Activated T-helper 1 cell treated with anti-CD3 and anti-CD28 coated beads, Interleukin-12 subunit alpha, Interleukin-12 subunit beta, Interleukin-2, Interleukin-4 antibody, amounts not matched to agents 30 ng/mL and 10 ng/mL and 1 ng/mL, durations not matched to agents 14 hours and 24 hours and 36 hours (primary cell): ENCODE results near the gene METTL26. TPM values are rescaled to one million over a fixed set of nuclear protein-coding genes. Genes with fewer than 3 reads are reported as not detected.
A peak's percentile ranks its signal among the peaks of the same experiment; 100 is the strongest.

ENCODE experiments used
- DNase-seq: peaks from one replicate; pipeline ENCODE4 v3.0.0; 2021; ENCODE audit warnings: low spot score
- H3K27ac Mint-ChIP-seq: one replicate; pipeline ENCODE4 v1.8.0; 2021; ENCODE audit warnings: mild to moderate bottlenecking, mixed read lengths
- H3K27me3 Mint-ChIP-seq: one replicate; pipeline ENCODE4 v1.8.0; 2022; ENCODE audit warnings: mild to moderate bottlenecking, moderate library complexity, mixed read lengths; ENCODE audit not compliant: insufficient read depth
- H3K36me3 Mint-ChIP-seq: one replicate; pipeline ENCODE4 v1.8.0; 2021; ENCODE audit warnings: low read depth, mixed read lengths
- H3K4me1 Mint-ChIP-seq: one replicate; pipeline ENCODE4 v1.8.0; 2021; ENCODE audit warnings: low read depth, mixed read lengths
- H3K4me3 Mint-ChIP-seq: one replicate; pipeline ENCODE4 v1.8.0; 2021; ENCODE audit warnings: mild to moderate bottlenecking, moderate library complexity, mixed read lengths
- H3K9me3 Mint-ChIP-seq: one replicate; pipeline ENCODE4 v1.8.0; 2021; ENCODE audit warnings: mixed read lengths
- intact Hi-C: fragments of 100-400 bp; cut with micrococcal nuclease; formaldehyde crosslinking; loops from one replicate; pipeline ENCODE4 v1.15.1; 2024
- total RNA-seq: library from RNA; stranded (reverse); gene quantifications from 2 replicates; pipeline ENCODE4 v1.2.3, GENCODE V29; 2022

METTL26 gene
- total RNA-seq, 1 donor from 2014 or later, result 147 TPM

DNA sequence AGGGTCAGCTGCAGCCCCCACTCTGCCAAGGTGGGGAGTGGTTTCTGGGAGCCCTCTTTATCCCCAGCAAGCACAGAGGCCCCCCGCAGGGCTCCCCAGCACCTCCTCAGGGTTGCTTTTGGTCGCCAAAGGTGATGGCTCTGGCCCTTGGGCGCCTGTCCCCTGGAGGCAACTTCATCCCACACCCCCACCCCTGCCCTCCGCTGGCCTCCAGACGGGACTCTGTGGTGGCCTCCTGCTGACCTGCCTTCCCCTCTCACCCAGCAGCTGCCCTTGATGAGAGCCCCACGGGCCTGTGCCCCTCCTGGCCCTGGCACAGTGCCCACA lies 24.0 kb upstream of the METTL26 start:
- Mint-ChIP-seq H3K27ac (no peak overlapping the region), H3K4me3 (no peak overlapping the region), H3K4me1 (no peaks in the 10 kb centered on the region), H3K9me3 (no peaks in the 10 kb centered on the region), H3K36me3 (no peaks in the 10 kb centered on the region), H3K27me3 (no peaks in the 10 kb centered on the region)
- intact Hi-C loops, result loop anchor here (1.0 to 2.0 kb wide), 5 partner anchors 11 to 71 kb away; partner anchors contain the start of genes MCRIP2 and WDR90
- no peak for DNase-seq

DNA sequence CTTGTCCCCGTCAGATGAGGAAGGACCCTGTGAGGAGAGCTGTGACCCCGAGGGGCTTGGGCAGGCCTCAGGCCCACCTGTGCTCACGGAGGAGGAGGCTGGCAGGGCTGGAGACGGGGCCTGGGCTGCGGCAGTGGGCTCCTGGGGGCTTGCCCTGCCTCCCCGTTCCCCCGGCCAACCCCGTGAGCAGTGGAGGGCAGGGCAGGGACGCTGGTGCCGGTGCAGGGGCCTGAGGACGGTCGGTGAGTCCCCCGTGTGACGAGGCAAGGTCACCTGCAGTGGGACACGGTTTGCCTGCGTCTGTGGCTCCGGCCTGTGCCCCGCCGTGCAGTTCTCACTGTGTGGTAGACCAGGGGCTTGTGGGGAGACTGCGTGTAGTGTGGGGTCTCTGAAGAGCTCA lies 23.5 kb upstream of the METTL26 start:
- Mint-ChIP-seq H3K27me3 (no peaks in the 10 kb centered on the region), H3K36me3 (no peaks in the 10 kb centered on the region), H3K27ac (no peak overlapping the region), H3K4me1 (no peaks in the 10 kb centered on the region), H3K9me3 (no peaks in the 10 kb centered on the region), H3K4me3 (no peak overlapping the region)
- intact Hi-C loops, result loop anchor here (1.0 to 2.0 kb wide), 5 partner anchors 10 to 71 kb away; partner anchors contain the start of genes MCRIP2 and WDR90
- DNase-seq, result no peak

DNA sequence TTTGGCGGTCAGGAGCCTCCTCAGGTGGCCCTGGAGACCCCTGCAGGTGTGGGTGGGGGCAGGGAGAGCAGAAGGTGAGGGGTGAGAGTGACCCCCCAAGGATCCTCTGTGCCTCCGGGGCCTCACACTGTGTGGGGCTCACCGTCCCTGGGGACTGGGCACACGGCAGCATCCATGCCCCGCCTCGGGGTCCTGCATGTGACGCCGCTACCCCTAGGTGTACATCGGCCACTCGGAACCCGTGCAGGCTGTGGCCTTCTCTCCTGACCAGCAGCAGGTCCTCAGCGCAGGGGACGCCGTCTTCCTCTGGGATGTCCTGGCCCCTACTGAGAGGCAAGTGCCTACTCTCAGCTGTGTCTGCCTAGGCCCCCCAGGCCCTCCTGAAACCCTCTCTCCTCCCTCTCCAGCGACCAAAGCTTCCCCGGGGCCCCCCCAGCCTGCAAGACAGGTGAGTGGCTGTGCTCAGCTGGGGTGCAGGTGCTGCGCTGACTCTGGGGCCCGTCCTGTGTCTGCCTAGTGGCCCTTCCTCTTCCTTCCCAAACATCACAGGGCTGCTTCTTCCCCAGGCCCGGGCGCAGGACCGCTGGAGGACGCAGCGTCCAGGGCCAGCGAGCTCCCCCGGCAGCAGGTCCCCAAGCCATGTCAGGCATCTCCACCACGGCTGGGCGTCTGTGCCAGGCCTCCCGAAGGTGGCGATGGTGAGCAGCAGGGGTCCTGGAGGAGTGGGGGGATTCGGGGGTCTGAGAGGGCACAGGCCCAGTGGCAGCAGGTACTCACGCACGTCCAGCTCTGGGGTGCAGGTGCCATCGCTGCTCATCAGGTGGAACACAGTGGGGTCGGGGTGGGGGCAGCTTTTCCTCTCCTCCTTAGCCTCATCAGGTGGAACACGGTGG lies 22.8 kb upstream of the METTL26 start:
- Mint-ChIP-seq H3K27ac (no peak overlapping the region), H3K9me3 (no peaks in the 10 kb centered on the region), H3K4me1 (no peaks in the 10 kb centered on the region), H3K36me3 (no peaks in the 10 kb centered on the region), H3K4me3 (no peak overlapping the region), H3K27me3 (no peaks in the 10 kb centered on the region)
- intact Hi-C loops, result no loop called here
- DNase-seq, result no peak

DNA sequence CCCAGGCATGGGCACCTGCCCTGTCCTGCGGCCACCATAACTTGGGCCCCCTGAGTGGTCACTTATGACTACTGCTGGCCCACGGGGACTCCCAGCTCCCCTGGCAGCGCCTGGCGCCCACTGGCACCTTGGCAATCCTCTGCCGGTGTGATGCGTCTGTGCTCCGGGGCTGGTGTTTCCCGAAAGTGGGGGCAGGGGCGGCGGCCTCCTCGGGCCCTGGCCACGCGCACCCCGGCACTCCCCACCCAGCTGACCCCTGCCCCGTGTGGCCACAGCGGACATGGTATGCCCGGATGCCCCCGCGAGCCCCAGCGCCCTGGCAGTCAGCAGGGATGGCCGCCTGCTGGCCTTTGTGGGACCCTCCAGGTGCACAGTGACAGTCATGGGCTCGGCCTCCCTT lies 21.4 kb upstream of the METTL26 start:
- H3K27me3 Mint-ChIP-seq, result no peaks in the 10 kb centered on the region
- no peaks in the 10 kb centered on the region for H3K9me3 Mint-ChIP-seq
- no peak overlapping the region for H3K4me3 Mint-ChIP-seq
- DNase-seq, result no peak
- H3K27ac Mint-ChIP-seq, result no peak overlapping the region
- no peaks in the 10 kb centered on the region for H3K36me3 Mint-ChIP-seq
- intact Hi-C loops, result no loop called here
- H3K4me1 Mint-ChIP-seq, result no peaks in the 10 kb centered on the region

DNA sequence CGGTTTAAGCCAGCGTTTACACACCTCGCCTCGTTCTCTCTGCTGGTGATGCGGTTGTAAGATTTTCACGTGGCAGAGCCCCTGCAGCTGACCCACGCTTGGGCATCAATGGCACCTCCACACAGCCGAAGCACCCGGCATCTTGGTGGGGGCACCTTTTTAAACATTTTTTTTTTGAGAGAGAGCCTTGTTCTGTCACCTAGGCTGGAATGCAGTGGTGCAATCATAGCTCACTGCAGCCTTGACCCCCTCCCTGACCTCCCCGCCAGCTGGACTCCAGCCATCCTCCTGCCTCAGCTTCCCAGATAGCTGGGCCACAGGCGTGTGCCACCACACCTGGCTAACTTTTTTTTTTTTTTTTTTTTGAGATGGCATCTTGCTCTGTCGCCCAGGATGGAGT lies 17.9 kb upstream of the METTL26 start:
- intact Hi-C loops, result no loop called here
- Mint-ChIP-seq H3K36me3 (no peaks in the 10 kb centered on the region), H3K9me3 (no peaks in the 10 kb centered on the region), H3K4me1 (no peaks in the 10 kb centered on the region), H3K4me3 (no peak overlapping the region), H3K27me3 (no peaks in the 10 kb centered on the region), H3K27ac (no peak overlapping the region)
- DNase-seq, result no peak

DNA sequence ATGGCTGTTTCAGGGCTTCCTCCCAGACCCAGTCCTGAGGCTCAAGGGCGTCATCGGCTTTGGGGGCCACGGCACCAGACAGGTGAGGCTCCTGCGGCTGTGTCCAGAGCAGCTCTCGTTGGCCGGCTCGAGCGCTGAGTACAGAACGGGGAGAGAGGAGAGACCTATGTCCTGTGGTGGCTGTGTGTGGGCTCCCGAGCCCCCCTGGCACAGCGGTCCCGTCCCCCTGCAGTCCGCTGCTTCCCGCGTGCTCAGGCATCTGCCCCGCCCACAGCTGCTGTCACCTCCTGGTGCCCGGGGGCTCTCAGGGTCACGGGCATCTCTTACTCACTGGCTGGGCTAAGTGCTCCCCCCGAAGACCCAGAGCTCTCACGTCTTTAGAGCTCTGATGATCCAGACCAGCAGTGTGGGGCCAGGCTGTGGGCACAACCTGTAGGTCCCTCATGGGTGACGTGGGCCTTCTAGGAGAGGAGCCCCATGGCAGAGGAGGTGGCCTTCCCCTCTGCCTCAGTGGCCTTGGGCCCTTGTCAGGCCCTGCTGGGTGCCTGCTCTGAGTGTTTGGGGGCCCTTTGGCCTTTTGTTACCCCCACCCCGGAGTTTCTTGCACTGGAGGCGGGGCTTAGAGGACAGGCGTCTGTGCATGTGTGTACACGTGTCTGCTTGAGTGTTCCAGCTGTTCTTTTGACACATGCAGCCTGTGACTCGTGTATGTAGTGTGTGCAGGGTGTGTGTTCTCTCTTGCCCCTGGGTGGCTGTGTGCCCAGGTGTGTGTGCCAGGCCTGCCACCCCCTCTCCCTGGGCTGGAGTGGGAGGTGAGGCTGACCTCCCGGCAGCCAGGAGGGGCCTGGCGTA lies 16.6 kb upstream of the METTL26 start:
- H3K36me3 Mint-ChIP-seq, result no peaks in the 10 kb centered on the region

DNA sequence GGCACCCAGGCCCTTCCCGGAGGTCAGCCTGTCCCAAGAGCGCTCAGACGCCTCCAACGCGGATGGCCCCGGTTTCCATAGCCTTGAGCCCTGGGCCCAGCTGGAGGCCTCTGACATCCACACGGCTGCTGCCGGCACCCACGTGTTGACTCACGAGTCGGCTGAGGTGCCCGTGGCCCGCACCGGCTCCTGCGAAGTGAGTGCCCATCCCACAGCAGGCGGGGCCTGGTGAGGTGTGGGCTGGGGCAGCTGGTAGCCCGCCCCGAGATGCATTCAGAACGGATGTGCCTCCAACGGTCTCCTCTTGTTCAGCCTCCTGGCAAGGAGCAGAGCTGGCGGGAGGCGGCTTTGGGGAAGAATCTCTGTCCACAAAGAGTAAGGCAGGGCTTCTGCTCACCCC lies 15.7 kb upstream of the METTL26 start:
- no peaks in the 10 kb centered on the region for H3K36me3 Mint-ChIP-seq
- no peak overlapping the region for H3K27ac Mint-ChIP-seq
- no peaks in the 10 kb centered on the region for H3K27me3 Mint-ChIP-seq
- DNase-seq, result no peak
- H3K9me3 Mint-ChIP-seq, result no peaks in the 10 kb centered on the region
- intact Hi-C loops, result no loop called here
- H3K4me1 Mint-ChIP-seq, result no peaks in the 10 kb centered on the region
- H3K4me3 Mint-ChIP-seq, result peak overlapping the region; percentile 33

More for the DNA sequence above, 16.6 kb upstream of the METTL26 start:
- Mint-ChIP-seq H3K27ac (no peak overlapping the region), H3K4me1 (no peaks in the 10 kb centered on the region), H3K9me3 (no peaks in the 10 kb centered on the region), H3K27me3 (no peaks in the 10 kb centered on the region), H3K4me3 (no peak overlapping the region)
- DNase-seq, result no peak
- intact Hi-C loops, result no loop called here

DNA sequence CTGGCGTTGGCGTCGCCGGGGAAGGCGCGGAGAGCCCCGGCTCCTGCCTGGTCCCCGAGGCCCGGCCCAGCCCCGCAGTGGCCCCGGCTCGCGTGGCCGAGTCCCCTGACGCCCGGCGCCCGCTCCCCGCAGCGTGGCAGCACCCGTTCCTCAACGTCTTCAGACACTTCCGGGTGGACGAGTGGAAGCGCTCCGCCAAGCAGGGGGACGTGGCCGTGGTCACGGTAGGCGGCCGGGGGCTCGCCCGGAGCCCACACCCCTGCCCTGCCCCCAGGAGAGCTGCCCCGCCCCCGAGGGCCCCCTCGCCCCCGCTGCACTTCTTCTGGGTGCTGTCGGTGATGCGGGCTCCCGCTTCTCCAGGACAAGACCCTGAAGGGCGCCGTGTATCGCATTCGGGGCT lies 13.5 kb upstream of the METTL26 start:
- Mint-ChIP-seq H3K27ac (peak overlapping the region; percentile 44), H3K36me3 (peaks cover under 1% of the 10 kb centered on the region), H3K27me3 (no peaks in the 10 kb centered on the region), H3K9me3 (no peaks in the 10 kb centered on the region), H3K4me3 (peak overlapping the region; percentile 77), H3K4me1 (no peaks in the 10 kb centered on the region)
- intact Hi-C loops, result loop anchor here (1.0 kb wide), 5 partner anchors 8 to 35 kb away; partner anchors contain the start of genes JMJD8, MCRIP2 and METTL26
- DNase-seq, result no peak

DNA sequence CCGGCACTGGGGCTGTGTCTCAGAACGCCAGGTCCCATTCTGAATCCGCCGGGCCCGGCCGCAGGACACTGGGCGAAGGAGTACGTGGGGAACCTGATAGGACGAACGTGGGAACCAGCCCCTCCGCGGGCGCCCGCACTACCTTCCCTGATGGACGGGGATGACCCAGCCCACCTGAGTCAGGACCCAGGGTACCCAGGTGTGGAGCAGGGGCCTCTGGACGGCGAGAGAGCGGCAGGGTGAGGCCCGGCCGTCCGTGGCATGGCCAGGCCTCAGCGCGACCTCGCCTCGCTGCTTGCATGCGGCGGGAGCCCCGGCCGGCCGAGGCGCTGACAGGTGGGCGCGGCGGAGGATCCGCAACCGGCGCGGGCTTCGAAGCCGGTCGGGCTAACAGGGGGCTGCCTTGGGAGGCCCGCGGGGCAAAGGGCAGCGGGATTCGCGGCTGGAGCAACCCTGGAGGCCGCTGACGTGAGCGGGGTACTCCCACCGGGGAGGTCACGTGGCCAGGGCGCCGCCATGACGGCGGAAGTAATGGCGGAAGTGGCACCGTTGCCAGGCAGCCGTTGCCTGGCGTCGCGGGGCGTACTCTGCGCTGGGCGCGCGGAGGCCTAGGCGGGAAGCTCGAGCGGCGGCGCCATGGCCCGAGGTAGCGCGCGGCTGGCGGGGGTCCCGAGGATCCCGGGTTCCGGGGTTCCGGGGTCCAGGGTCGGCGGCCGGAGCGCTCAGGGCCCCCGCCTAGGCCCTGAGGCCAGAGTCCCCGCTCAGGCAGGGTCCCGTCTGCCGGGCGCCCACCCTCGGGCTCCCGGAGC lies 12.9 kb upstream of the METTL26 start, which contains the start of gene WDR90:
Gene WDR90, plus strand, starts transcription at position 585 of the 809 bp plus-strand sequence. Its CDS starts 52 bp downstream, at position 637.
- peaks cover 2% of the 10 kb centered on the region for H3K36me3 Mint-ChIP-seq
- H3K4me1 Mint-ChIP-seq, result no peaks in the 10 kb centered on the region
- peak within 1 kb of the TSS; percentile 84 for H3K4me3 Mint-ChIP-seq
- intact Hi-C loops, result loop anchor here (1.0 kb wide), 5 partner anchors 8 to 35 kb away; partner anchors contain the start of genes JMJD8, MCRIP2 and METTL26
- peak within 1 kb of the TSS; percentile 68 for H3K27ac Mint-ChIP-seq
- H3K9me3 Mint-ChIP-seq, result no peaks in the 10 kb centered on the region
- DNase-seq, result peak; percentile 92
- no peaks in the 10 kb centered on the region for H3K27me3 Mint-ChIP-seq

DNA sequence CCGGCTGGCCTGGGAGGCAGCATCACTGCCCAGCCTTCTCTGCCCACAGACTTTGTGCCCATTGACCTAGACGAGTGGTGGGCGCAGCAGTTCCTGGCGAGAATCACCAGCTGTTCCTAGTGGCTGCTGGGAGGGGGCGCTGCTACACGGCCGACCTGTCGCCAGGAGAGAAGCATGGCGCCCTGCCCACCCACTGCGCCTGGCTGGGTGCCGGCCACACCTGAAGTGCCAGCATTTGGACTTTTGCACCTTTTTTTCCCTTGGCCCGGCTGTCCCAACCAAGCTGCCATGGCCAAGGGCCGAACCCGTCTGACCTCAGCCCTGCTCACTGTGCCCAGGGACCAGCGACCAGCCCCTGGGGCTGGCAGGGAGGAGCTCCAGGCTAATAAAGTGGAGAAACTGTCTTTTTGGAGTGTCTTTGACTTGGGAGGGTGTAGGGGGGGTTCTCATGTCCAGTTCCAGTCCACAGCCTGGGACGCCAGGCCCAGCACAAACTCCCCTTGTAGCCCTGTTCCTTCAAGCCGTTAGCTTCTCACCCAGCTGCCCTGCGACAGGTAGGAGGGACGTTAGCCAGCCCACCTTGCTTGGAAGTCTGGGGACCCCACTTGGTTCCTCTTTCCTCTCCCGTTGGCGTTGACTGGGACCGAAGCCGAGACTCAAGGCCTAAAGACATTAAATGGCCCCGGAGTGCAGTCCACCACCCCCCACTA lies 12.1 kb upstream of the METTL26 start:
- H3K27ac Mint-ChIP-seq, result peak overlapping the region; percentile 68

DNA sequence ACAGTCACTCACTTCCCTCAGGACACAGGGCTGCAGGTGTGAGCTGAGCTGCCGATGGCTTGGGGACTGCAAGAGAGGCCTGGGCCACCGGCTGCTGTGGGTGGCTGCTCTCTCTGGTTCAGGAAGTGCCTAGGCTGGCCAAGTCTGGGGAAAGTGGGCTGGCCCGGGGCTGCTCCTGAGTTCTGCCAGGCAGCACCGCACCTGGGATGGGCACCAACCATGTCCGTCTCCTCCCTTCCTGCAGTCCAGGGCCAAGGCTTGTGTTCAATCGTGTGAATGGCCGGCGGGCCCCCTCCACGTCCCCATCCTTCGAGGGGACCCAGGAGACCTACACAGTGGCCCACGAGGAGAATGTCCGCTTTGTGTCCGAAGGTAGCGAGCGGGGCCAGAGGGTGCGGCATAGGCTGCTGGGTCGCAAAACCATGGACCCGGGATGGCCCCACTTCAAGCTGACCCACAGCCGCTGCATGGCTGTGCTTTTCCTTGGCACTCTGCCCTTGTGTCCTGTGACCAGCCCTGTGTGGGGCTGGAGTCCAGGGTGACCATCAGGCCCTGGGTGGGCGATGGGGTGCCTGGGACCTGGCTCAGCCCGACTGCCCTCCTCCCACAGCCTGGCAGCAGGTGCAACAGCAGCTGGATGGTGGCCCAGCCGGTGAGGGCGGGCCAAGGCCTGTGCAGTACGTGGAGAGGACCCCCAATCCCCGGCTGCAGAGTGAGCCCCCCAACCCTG lies 11.2 kb upstream of the METTL26 start:
- Mint-ChIP-seq H3K27me3 (no peaks in the 10 kb centered on the region), H3K9me3 (no peaks in the 10 kb centered on the region), H3K27ac (no peak overlapping the region), H3K4me1 (no peaks in the 10 kb centered on the region), H3K4me3 (no peak overlapping the region), H3K36me3 (peaks cover 2% of the 10 kb centered on the region)
- intact Hi-C loops, result no loop called here
- DNase-seq, result no peak

More for the DNA sequence above, 12.1 kb upstream of the METTL26 start:
- H3K4me3 Mint-ChIP-seq, result peak overlapping the region; percentile 84
- H3K36me3 Mint-ChIP-seq, result peaks cover 2% of the 10 kb centered on the region
- no peak for DNase-seq
- H3K4me1 Mint-ChIP-seq, result no peaks in the 10 kb centered on the region
- H3K27me3 Mint-ChIP-seq, result no peaks in the 10 kb centered on the region
- no peaks in the 10 kb centered on the region for H3K9me3 Mint-ChIP-seq
- intact Hi-C loops, result no loop called here
